NCI-H2029 (cell line): ENCODE data around the gene DUXA.

ENCODE experiments used
- DNase-seq: peaks from one replicate; lab custom pipeline; 2025; lab: John Stamatoyannopoulos, UW

DUXA gene

GRCh38 chr19:57105976-57106721, 61.1 kb downstream of the DUXA start:
- no peak for DNase-seq
